IMR-90 (cell line): Measurements from ENCODE around the gene ARHGAP19. TPM values are rescaled to one million over a fixed set of nuclear protein-coding genes. Genes with fewer than 3 reads are reported as not detected.
A peak's percentile ranks its signal among the peaks of the same experiment; 100 is the strongest.

Source experiments
- ATAC-seq: fragments of 200-7000 bp; cut with Tn5 transposase; 2 replicates; pipeline ENCODE4 v1.9.1; 2020; ENCODE audit warnings: low read depth, mild to moderate bottlenecking, moderate library complexity
- BruUV-seq: library from RNA; stranded (reverse); fragments of 400-500 nt; replicated peaks from 2 replicates; lab custom pipeline; 2021; lab: Mats Ljungman, UMichigan
- CTCF ChIA-PET: fragments of 300-600 bp; formaldehyde crosslinking; extraction: SDS; loops from one replicate; lab custom pipeline; 2021; ENCODE audit warnings: antibody characterized with exemption; lab: Yijun Ruan, JAX
- POLR2A ChIA-PET: fragments of 300-600 bp; sonication (Branson Sonifier 250); formaldehyde crosslinking; loops from one replicate; lab custom pipeline; 2022; ENCODE audit warnings: antibody characterized with exemption; ENCODE audit not compliant: unreplicated experiment; lab: Charles Lee
- DNase-seq: peaks from one replicate; pipeline ENCODE4 v3.0.0; 2013
- H2AFZ ChIP-seq: replicated peaks from 2 replicates; pipeline ENCODE3; 2013; ENCODE audit warnings: low read length, mild to moderate bottlenecking; ENCODE audit not compliant: poor library complexity
- H2AK5ac ChIP-seq: 2 replicates; pipeline ENCODE4 v1.6.1; 2013; ENCODE audit warnings: low read depth, low read length, inconsistent platforms
- H2AK9ac ChIP-seq: replicated peaks from 2 replicates; pipeline ENCODE3; 2013; ENCODE audit warnings: mild to moderate bottlenecking, low read depth, low read length, moderate library complexity; ENCODE audit not compliant: poor library complexity
- H2BK120ac ChIP-seq: 2 replicates; pipeline ENCODE4 v1.6.1; 2013; ENCODE audit warnings: low read depth, low read length, inconsistent platforms
- H2BK15ac ChIP-seq: 3 replicates; pipeline ENCODE4 v1.6.1; 2013; ENCODE audit warnings: low read depth, low read length, inconsistent platforms
- H2BK20ac ChIP-seq: 2 replicates; pipeline ENCODE4 v1.6.1; 2013; ENCODE audit warnings: low read depth, mild to moderate bottlenecking, inconsistent platforms, low read length, moderate library complexity
- H2BK5ac ChIP-seq: 2 replicates; pipeline ENCODE4 v1.6.1; 2013; ENCODE audit warnings: mild to moderate bottlenecking, low read depth, low read length, inconsistent platforms; ENCODE audit not compliant: poor library complexity, severe bottlenecking
- H3K14ac ChIP-seq: replicated peaks from 2 replicates; pipeline ENCODE4 v1.6.1; 2013; ENCODE audit warnings: low read depth, low read length, inconsistent platforms
- H3K18ac ChIP-seq: 2 replicates; pipeline ENCODE4 v1.6.1; 2013; ENCODE audit warnings: low read depth, low read length, control low read depth
- H3K23ac ChIP-seq: 2 replicates; pipeline ENCODE4 v1.6.1; 2013; ENCODE audit warnings: low read depth, low read length, inconsistent platforms
- H3K27ac ChIP-seq: 2 replicates; pipeline ENCODE4 v1.5.1; 2013; ENCODE audit warnings: mild to moderate bottlenecking, control low read depth, low read length; ENCODE audit not compliant: insufficient read depth
- H3K27me3 ChIP-seq: 2 replicates; pipeline ENCODE4 v1.6.1; 2013; ENCODE audit warnings: low read length; ENCODE audit not compliant: control insufficient read depth, insufficient read depth
- H3K36me3 ChIP-seq: 2 replicates; pipeline ENCODE4 v1.6.1; 2013; ENCODE audit warnings: low read length, mixed read lengths; ENCODE audit not compliant: control insufficient read depth, insufficient read depth
- H3K4ac ChIP-seq: 2 replicates; pipeline ENCODE4 v1.6.1; 2013; ENCODE audit warnings: low read depth, low read length, inconsistent platforms
- H3K4me1 ChIP-seq: 2 replicates; pipeline ENCODE4 v1.6.1; 2013; ENCODE audit warnings: low read length, mixed read lengths; ENCODE audit not compliant: control insufficient read depth, insufficient read depth
- H3K4me2 ChIP-seq: 2 replicates; pipeline ENCODE4 v1.6.1; 2013; ENCODE audit warnings: low read depth, mild to moderate bottlenecking, control low read depth, low read length, moderate library complexity
- H3K4me3 ChIP-seq: 2 replicates; pipeline ENCODE4 v1.5.1; 2013; ENCODE audit warnings: low read depth, mild to moderate bottlenecking, control low read depth, low read length, moderate library complexity; ENCODE audit not compliant: insufficient read depth
- H3K56ac ChIP-seq: 2 replicates; pipeline ENCODE4 v1.6.1; 2013; ENCODE audit warnings: low read length, inconsistent platforms; ENCODE audit not compliant: insufficient read depth; ENCODE audit errors: extremely low read depth
- H3K79me1 ChIP-seq, 2 experiments: 2 replicates each; pipeline ENCODE4 v1.6.1; 2013; ENCODE audit warnings: low read length in 2 of 2, inconsistent platforms in 1 of 2, low read depth in 1 of 2
- H3K9ac ChIP-seq: 2 replicates; pipeline ENCODE4 v1.6.1; 2013; ENCODE audit warnings: low read depth, low read length, control low read depth
- H3K9me1 ChIP-seq: 2 replicates; pipeline ENCODE4 v1.6.1; 2013; ENCODE audit warnings: low read length, inconsistent platforms; ENCODE audit not compliant: insufficient read depth
- H3K9me3 ChIP-seq: 2 replicates; pipeline ENCODE4 v1.6.1; 2013; ENCODE audit warnings: low read length; ENCODE audit not compliant: control insufficient read depth, insufficient read depth
- H4K20me1 ChIP-seq: 2 replicates; pipeline ENCODE4 v1.6.1; 2013; ENCODE audit warnings: low read length, inconsistent platforms; ENCODE audit not compliant: insufficient read depth
- H4K5ac ChIP-seq: 2 replicates; pipeline ENCODE4 v1.6.1; 2013; ENCODE audit warnings: mild to moderate bottlenecking, low read depth, low read length, control low read depth
- H4K8ac ChIP-seq, 2 experiments: 2 replicates each; pipeline ENCODE4 v1.6.1; 2013; ENCODE audit warnings: low read depth in 2 of 2, low read length in 2 of 2, control low read depth in 1 of 2, inconsistent platforms in 1 of 2
- H4K91ac ChIP-seq: 2 replicates; pipeline ENCODE4 v1.6.1; 2013; ENCODE audit warnings: low read depth, low read length, inconsistent platforms; ENCODE audit not compliant: insufficient read depth
- RAD21 ChIP-seq: IDR thresholded peaks from 2 replicates; pipeline ENCODE4 v1.6.1; 2012; ENCODE audit warnings: low read length, improper control_type of control experiment
- WGBS, 2 experiments: methylation state at CpG; one replicate each; pipeline versions ENCODE4 v1.1.5 to v1.1.7; 2013; ENCODE audit warnings: missing lambda C conversion rate in 2 of 2; ENCODE audit not compliant: insufficient read length in 1 of 2; ENCODE audit errors: extremely low coverage in 2 of 2; 5-methylcytosine and 5-hydroxymethylcytosine counted together
- dilution Hi-C: fragments of 300-500 bp; cut with HindIII; formaldehyde crosslinking; loops from one replicate; pipeline ENCODE4 v1.14.3; 2018; ENCODE audit warnings: low sequenced_read_pairs; ENCODE audit not compliant: unreplicated experiment
- in situ Hi-C: fragments of 300-500 bp; cut with MboI; formaldehyde crosslinking; loops from 3 replicates; pipeline ENCODE4 v1.14.3; 2019; ENCODE audit warnings: low sequenced_read_pairs, inconsistent platforms, mixed read lengths
- intact Hi-C: fragments of 100-400 bp; cut with micrococcal nuclease; formaldehyde crosslinking; loops from 2 replicates; pipeline ENCODE4 v1.10.0; 2022
- polyA plus RNA-seq, 3 experiments: library from polyadenylated mRNA; depleted of rRNA; stranded (reverse); fragments of >200 nt; gene quantifications; 2 replicates each; pipeline ENCODE4 v1.2.3, GENCODE V29; 2012; ENCODE audit warnings: low replicate concordance in 1 of 3
- total RNA-seq: library from RNA; depleted of rRNA; stranded (reverse); fragments of >200 nt; gene quantifications from 2 replicates; pipeline ENCODE4 v1.2.3, GENCODE V29; 2012

ARHGAP19 gene
- total and polyA plus RNA-seq, 2 of the 4 experiments (the other 2 are of a cell fraction): 6.3 to 7.0 TPM

GRCh38 chr10:97300980-97301379 lies 8.5 kb upstream of the ARHGAP19 start:
- Histone ChIP-seq H3K27ac (no peak overlapping the region), H3K79me1 (no peaks in the 10 kb centered on the region), H2BK120ac (no peak overlapping the region), H4K20me1 (no peaks in the 10 kb centered on the region), H3K27me3 (no peaks in the 10 kb centered on the region; the same call in 1 of the 2 replicates), H3K36me3 (no peaks in the 10 kb centered on the region), H2AK9ac (no peak overlapping the region), H3K9ac (no peak overlapping the region), H3K4me3 (no peak overlapping the region), H4K91ac (no peak overlapping the region), H4K5ac (no peak overlapping the region), H2AFZ (peak overlapping the region; percentile 37), H3K9me3 (no peaks in the 10 kb centered on the region), H2BK20ac (no peak overlapping the region), H2AK5ac (no peak overlapping the region), H2BK15ac (no peak overlapping the region), H3K4me1 (no peaks in the 10 kb centered on the region), H2BK5ac (no peak overlapping the region), H4K8ac (no peak overlapping the region), H3K56ac (no peak overlapping the region), H3K9me1 (no peaks in the 10 kb centered on the region), H3K18ac (no peak overlapping the region), H3K4me2 (no peak overlapping the region), H3K14ac (no peak overlapping the region), H3K4ac (no peak overlapping the region), H3K23ac (no peak overlapping the region)
- no CpG with 5 or more reads among the region's 3 CpGs for WGBS, 2 experiments
- TF ChIP-seq RAD21: no peak
- no peak for ATAC-seq
- in situ Hi-C loops: no loop called here
- ChIA-PET CTCF (interaction anchor here (0.7 kb wide), 1 partner anchor 22 kb away, joined by 4 read pairs; no protein-coding TSS in a partner anchor), POLR2A (no interaction called here)
- intact Hi-C loops: no loop called here
- DNase-seq: no peak
- dilution Hi-C loops: no loop called here
- no TSS peak for BruUV-seq
